GM21529 (cell line): ENCODE data around the gene RMRP.

Experiments
- ATAC-seq: cut with Tn5 transposase; IDR thresholded peaks from one replicate; pipeline ENCODE4 v1.9.1; 2021; ENCODE audit not compliant: unreplicated experiment

Gene RMRP

DNA sequence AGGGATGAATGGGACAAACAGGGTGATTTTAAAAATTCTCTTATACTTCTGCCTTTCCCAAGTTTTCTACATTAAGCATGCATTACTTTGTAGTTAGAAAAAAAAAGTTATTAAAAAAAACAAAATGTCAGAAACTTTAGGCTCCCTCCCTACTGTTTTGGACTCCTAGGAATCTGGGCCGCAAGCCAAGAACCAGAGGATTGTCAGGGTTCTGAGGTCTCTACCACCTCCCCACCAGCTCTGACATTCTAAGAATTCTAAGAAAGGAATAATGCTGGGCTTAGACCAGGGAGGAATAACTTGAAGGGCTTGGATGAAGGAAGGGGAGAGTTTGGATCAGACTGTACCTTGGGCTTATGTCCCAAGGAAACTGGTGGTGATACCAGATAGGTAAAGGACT, 8.2 kb upstream of the RMRP start:
- no peak for ATAC-seq

DNA sequence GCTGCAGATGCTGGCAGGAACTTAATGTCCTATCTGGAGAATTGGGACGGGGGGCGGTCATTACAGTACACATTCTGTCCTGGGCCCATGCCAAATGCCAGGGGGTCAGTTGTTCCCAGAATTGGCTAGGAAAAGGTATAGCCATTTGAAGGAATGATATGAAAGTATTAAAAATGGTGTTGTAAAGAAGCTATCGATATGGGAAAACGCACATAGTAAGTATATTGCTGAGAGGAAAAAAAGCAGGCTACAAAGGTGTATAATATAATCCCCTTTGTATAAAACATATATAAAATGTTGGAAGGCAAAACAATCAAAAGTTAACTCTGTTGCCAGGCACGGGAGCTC, 7.6 kb upstream of the RMRP start:
- no peak for ATAC-seq

DNA sequence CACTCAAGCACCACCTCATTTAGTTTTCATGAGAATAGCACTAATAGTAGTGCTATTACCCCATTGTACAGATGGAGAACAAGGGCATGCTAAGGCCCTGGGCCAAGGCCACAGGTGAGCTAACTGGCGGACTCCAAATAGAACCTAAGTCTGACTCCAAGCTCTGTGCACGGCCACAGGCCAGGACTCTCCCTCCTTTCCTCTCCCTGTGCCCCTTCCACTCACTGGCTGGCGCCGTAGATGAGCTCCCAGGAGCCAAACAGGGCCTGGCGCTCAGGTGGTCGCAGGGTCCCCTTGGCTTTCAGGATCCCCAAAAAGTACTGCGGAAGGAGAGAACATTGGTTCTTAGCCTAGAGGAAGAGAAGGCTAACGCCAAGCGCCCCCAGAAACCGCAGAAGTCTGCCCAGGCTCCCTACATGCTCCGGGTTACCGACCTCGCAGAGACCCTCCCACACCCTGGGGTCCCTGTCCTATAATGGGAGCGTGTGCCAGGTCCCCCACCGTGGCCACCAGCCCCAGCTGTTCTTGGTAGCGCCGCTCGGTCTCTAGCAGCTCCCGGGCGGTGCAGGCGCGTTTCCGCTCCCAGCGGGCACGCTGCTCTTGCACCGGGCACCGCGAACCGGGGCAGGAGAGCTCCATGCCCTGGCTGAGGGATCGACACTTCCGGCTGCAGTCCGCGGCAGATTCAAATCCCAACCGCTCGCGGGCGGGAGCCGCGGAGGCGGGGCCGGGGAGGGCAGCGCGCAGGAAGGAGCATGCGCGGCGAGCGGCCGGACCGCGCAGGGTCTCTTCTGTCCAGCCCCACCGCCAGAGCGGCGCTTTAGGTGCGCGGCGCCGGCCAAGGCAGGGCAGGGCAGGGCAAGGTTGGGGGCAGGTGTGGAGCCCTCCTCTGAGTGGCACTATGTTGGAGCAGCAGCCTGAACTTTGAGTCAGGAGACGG, 7.0 kb upstream of the RMRP start, which contains the start of gene ARHGEF39:
Gene ARHGEF39 (minus strand): TSS at position 665 of the 940 bp plus-strand sequence. CDS start 26 bp downstream, at position 639.
- peak; percentile 82 for ATAC-seq

DNA sequence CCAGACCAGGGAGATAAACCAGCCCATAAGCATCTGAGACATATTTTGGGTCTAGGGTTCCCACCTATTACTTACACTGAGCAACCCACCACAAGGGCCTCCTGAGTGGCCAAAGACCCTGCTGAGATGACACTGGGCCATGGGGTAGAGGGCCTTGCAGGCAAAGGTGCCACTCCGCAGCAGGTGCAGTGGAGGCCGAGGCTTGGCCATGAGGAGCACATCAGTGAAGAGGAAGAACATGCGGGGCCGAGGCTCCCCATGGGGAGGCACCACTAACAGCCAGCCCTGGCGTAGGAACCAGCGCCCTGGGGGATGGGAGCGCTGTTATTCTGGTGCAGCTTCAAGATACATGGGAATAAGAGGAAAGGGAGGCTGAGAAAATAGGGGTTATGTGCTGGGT, 4.6 kb upstream of the RMRP start:
- ATAC-seq: no peak

DNA sequence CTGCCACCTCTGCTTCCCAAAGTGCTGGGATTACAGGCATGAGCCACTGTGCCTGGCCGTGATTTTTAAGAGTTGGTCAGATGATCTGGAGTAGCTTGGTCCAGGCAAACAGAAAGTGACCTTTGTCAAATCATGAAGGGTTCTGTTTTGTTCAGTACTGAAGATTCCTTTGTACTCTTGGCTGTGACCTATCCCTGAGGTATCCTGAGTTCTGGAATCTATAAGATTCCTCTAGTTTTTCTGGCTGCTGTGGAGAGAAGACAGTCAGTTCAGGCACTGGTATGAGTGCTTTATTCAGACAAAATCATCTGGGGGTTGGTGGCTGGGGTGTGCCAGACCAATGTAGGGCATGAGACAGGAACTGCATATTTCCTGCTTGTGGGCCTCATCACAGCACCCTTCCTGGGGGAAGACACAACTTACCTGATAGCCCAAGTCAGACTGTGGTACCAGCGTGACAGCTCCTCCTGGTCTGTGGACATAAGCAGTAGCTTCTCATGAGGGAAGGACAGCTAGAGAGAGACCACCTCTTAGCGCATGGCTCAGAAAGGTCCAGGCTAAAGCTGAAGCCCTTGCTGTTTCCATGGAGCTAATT, 4.0 kb upstream of the RMRP start:
- no peak for ATAC-seq

DNA sequence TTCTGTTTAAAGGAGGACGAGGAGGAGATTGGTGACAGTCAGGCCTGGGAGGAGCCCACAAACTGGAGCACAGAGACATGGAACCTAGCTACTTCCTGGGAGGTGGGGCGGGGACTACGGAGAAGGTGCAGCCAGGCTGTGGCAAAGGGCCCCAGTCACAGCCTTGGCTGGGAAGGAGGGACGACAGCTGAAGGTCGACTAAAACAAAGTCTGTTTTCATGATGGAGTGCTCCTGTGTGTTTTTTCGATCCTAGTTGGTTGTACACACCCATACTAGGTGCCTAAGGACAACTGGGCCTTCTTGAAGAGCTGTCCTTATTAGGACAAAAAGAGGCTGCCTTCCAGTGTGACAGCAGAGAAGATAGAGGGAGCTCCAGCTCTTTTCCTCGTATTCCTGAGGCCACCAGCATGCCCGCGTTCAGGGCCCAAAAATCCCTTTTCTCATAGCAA, 3.2 kb upstream of the RMRP start:
- no peak for ATAC-seq

DNA sequence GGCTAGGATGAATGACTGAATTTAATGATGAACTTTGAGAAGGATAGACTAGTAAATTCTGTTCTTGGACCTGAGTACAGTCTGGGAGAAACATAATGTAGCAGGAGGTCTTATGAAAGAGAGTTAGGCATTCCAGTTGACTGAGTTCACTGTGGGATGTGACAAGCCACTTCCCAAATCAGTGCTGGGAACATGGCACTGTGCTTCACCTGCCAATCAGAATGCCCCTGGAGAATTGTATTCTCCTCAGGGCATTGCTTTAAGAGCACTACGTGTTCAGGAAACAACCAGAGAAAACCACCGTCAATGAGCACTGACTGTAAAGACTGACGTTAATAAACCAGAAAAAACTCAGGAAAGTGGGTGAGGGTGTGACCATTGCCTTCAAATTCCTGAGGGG, 1.5 kb upstream of the RMRP start:
- ATAC-seq: no peak

DNA sequence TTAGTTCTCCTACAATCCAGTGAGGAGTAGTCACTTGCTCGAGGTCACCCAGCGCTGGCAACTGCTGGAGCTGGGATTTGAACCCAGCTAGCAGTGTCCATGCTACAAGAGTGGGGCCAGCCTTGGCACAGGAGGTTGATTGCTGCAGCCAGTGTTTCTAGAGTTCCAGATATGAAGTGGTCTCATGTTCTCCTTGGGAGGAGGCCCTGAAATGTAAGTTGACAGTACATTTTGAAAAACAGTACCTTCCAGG, 1.1 kb upstream of the RMRP start:
- ATAC-seq: peak; percentile 7

DNA sequence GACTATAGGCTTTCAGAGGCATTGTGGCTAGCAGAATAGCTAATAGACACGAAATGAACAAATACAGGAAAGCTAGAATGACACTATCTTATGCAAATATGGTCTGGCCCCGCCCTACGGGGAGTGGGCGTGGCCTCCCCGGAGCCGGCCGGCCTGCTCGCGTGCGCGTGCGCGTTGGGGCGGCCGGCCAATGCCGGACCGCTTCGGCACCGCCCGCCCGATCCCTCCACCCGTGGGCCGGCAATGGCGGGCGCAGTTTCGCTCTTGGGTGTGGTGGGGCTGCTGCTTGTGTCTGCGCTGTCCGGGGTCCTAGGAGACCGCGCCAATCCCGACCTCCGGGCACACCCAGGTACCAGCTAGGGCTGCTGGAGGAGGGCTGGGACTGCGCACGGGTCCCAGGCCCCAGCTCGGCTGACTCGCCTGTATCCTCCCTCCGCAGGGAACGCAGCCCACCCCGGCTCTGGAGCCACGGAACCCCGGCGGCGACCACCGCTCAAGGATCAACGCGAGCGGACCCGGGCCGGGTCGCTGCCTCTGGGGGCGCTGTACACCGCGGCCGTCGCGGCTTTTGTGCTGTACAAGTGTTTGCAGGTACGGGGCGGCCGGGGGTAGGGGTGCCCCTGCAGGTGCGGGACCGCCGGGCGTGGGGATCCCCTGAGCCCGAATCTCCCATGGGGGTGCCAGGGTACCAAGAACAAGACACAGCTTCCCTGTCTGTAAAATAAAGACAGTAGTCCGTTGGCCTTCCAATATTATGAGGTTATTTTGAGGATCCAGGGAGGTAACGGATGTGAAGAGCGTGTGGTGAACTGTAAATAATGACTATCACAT, 533 bp upstream of the RMRP start, which contains the start of gene CCDC107:
Gene CCDC107 (plus strand): TSS at position 156 of the 831 bp plus-strand sequence. CDS start 88 bp downstream, at position 244.
- ATAC-seq: peak; percentile 47

DNA sequence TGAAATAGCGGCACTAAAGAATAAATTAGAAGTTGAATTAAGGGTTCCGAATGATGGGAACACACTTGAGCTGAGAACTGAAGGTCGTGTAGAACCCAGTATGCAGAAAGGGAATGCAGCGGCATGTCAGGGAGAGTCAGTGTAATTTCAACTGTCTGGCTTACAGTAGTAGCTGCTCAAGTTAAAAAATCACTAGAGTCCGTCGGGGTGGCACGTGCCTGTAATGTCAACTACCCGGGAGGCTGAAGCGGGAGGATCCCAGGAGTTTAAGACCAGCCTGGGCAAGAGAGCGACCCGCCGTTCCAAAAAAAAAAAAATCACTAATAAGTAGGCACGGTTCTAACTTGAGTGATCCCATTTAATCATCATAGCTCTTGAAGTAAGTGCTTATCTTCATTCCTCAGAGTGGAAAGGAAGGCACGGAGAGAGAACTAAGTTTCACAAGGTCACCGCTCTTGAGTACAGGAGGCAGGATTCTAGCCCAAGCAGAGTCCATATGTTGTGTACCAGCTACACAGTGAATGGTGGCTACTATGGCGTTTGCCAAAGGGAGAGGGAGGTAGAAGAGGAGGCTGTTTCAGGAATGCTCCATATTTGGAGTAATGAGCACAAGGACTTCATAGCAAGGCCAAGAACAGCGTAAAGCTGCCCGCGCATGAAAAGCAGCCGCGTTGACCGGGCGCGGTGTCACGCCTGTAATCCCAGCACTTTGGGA, 831 bp downstream of the RMRP start:
- no peak for ATAC-seq

DNA sequence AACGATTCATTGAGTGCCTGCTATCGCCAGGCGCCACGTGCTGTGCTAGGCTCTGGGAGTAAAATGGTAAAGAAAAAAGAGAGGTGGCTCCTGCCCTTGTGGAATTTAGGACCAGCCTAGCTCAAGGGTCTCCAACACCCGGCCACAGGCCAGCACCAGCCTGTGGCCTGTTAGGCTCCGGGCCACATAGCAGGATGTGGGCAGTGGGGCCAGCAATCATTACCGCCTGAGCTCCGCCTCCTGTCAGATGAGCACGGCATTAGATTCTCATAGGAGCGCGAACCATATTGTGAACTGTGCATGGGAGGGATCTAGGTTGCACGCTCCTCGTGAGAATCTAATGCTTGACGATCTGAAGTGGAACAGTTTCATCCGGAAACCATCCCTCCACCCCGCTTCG, 1.5 kb downstream of the RMRP start:
- ATAC-seq: no peak

DNA sequence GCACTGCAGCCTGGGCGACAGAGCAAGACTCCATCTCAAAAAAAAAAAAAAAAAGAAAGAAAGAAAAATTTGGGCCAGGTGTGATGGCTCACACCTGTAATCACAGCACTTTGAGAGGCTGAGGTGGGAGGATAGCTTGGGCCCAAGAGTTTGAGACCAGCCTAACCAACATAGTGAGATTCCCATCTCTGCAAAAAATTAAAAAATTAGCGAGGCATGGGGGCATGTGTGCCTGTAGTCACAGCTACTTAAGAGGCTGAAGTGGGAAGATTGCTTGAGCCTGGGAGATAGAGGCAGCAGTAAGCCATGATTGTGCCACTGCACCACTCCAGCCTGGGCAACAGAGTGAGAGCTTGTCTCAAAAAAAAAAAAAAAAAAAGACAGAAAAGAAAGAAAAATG, 4.2 kb downstream of the RMRP start:
- ATAC-seq: no peak

DNA sequence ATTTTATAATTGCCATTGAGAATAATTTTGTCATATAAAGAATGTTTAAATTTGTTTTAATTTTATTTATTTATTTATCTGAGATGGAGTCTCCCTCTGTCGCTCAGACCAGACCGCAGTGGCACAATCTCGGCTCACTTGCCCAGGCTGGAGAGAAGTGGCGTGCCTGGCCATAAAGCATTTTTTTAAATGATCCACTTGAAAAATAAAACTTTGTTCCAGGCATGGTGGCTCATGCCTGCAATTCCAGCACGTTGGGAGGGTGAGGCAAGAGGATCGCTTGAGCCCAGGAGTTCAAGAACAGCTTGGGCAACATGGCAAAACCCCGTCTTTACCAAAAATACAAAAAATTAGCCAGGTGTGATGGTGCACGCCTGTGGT, 5.0 kb downstream of the RMRP start:
- no peak for ATAC-seq

DNA sequence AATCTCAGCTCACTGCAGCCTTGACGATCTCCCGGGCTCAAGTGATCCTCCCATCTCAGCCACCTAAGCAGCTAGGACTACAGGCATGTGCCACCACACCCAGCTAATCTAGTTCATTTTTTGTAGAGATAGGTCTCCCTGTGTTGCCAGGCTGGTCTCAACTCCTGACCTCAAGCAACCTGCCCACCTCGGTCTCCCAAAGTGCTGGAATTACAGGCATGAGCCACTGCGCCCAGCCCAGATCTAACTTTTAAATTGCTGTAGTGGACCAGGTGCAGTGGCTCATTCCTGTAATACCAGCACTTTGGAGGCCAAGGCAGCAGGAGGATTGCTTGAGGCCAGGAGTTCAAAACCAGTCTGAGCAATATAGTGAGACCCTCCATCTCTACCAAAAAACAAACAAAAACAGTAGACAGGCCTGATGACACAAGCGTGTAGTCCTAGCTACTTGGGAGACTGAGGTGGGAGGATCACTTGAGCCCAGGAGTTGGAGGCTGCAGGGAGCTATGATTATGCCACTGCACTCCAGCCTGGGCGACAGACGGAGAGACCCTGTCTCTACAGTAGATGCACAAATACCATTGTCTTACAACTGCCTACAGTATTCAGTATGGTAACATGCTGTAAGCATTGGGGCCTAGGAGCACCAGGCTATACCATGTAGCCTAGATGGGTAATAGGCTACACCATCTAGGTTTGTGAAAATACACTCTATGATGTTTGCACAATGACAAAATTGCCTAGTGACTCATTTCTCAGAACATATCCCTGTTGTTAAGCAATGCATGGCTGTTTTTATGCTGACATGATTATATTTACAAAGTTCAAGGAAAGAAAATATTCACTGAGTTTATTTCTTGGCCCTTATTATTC, 5.6 kb downstream of the RMRP start:
- no peak for ATAC-seq

DNA sequence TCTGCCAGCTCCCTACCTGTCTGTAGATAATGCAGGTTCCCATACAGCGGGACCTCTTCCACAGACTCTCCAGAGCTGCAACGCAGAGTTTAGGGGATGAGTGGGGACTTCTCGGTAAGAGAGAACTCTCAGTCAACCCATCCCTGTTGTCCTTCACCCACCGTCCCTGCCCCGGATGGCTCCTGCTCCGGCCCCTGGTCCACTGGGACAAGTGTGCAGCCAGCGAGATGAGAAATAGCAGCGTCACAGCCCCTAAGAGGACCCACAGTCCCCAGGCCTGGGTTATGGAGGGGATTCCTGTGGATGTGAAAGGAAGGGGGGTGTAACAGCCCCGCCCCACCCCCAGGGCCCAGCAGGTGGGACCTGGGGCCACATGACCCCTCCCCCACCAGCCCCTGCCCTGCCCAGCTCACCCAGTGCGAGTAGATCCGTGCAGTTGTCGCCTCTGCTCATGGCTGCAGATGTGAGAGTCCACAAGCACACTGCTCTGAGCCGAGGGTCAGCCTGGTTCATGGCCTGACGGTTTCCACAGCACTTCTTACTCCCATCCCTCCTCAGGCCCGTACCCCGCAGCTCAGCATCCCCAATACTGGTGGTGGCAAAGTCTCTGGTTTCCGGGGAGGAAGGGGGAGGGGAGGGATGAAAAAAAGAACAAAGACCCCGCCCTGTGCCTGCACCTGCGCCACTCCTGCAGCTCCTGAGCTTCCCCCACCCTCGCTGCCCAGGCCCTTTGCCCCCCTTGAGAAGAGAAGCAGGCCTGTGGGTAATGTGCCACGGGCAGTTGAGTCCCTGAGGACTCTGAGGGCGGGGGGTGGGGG, 7.3 kb downstream of the RMRP start, which contains the start of gene SIT1:
Gene SIT1 (minus strand): TSS at position 591 of the 818 bp plus-strand sequence. CDS start 78 bp downstream, at position 513.
- no peak for ATAC-seq

DNA sequence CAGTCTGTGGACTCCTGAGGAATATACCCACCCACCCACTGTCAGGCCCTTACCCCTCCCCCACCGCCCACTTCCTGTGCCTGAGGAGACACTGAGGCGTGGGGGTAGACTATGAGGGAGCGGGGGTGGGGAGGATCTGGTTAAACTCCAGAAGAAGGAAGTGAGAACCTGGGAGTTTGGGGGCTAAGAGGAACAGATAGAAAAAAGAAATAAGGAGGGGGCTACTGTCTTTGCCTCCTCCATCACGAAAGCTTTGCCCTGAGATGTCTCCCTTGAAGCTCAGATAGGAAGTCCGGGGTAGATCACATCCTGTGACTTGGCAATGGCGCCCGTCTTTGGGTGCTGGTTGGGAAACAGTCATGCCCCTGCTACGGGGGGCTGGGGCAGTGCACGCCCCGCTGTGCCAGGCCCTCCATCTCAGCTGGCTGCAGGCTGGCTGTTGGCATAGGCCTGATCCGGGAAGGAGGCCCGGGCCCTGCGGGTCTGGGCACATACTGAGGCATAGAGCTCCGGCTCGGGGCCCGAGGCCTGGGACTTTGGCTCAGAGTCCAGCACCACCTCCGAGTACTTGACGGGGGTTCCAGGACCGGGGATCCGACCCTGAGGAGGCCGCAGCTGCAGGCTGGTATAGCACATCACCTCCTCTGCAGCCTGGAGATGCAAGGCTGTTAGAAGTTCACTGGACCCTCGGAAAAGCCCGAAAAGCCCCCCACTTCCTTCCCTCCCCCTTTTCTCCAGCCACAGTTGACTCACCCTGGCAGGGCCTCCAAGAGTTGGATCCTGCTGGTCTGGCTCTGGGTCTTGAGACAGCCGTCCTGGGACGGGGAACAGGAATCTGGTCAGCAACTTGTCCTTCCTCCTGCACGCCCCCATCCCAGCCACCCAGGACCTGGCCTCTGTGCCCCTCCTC, 8.1 kb downstream of the RMRP start:
- no peak for ATAC-seq

DNA sequence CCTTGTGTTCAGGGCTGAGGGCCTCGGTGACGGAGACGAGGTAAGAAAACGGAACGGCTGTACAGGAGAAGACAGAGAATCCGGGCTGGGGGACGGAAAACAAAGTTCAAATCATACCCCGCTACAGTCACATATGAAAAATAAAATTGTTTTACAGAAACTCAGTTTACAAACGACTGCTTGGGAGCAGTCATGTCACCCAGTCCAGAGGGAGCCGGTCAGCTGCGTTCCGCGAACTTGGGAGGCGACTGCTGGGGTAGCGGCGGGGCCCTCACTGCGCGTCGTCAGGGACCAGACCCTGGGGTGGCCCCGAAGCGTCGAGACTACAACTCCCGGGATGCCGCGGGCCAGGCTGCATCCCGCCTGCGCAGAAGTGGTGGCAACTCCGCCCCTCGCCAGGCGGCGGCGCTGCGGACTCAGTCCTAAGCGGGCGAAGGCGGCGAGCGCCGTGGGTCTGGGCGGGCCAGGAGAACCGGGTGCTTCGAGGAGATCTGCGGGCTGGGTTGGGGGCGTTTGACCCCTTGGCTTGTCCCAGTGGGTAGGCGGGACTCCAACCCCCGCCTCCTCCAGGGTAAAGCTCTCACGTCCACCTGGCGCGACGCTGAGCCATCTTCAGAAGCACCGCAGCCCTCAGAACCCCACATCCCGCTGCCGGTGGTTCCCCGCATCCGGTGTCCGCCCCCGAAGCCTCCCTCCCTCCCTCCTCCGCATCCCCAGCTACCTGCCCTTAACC, 11.1 kb downstream of the RMRP start:
- ATAC-seq: peak; percentile 77
